WTC11 (cell line): ENCODE results near the gene TSPAN9.

Source experiments
- CDX4 ChIP-seq: fragments of 250-450 bp; sonication (Bioruptor Pico); IDR thresholded peaks from 2 replicates; pipeline ENCODE4 v1.9.0; 2021; ENCODE audit warnings: moderate library complexity, mild to moderate bottlenecking, inconsistent platforms, borderline replicate concordance
- MLX ChIP-seq: sonication (generic); formaldehyde crosslinking; IDR thresholded peaks from 2 replicates; pipeline ENCODE4 v1.8.1; 2023; ENCODE audit warnings: mild to moderate bottlenecking, missing genetic modification reagents, moderate library complexity

GRCh38 chr12:3117591-3118015, 40.4 kb downstream of the TSPAN9 start:
- TF ChIP-seq CDX4 = no peak
- no peak for TF ChIP-seq MLX (CRISPR knock-in tag)
